Stimulated activated effector memory CD8-positive, alpha-beta T cell treated with anti-CD3 and anti-CD28 coated beads, Interleukin-12 subunit alpha, Interleukin-12 subunit beta, amount 100 ng/mL, for 72 hours (primary cell): ENCODE data around the gene AFF1.
"Not testable (repeated sequence)": the region's sequence is repeated elsewhere in the genome, so short reads cannot be mapped to it uniquely, and the experiment has no call there.

Source experiments
- ATAC-seq: fragments of 150-1000 bp; cut with Tn5 transposase; 2 replicates; pipeline ENCODE4 v1.10.0; 2021
- DNase-seq, 2 donors: peaks; one replicate each; pipeline ENCODE4 v3.0.0; 2021 to 2022; ENCODE audit warnings: low spot score in 2 of 2
- H3K27ac Mint-ChIP-seq: one replicate; pipeline ENCODE4 v1.8.0; 2022; ENCODE audit warnings: mild to moderate bottlenecking, mixed read lengths
- H3K36me3 Mint-ChIP-seq: one replicate; pipeline ENCODE4 v1.8.0; 2022; ENCODE audit warnings: mild to moderate bottlenecking, mixed read lengths
- H3K4me1 Mint-ChIP-seq: one replicate; pipeline ENCODE4 v1.8.0; 2022; ENCODE audit warnings: mixed read lengths
- H3K4me3 Mint-ChIP-seq: one replicate; pipeline ENCODE4 v1.8.0; 2022; ENCODE audit warnings: mild to moderate bottlenecking, mixed read lengths
- H3K9me3 Mint-ChIP-seq: one replicate; pipeline ENCODE4 v1.8.0; 2022; ENCODE audit warnings: mixed read lengths

Gene AFF1

DNA sequence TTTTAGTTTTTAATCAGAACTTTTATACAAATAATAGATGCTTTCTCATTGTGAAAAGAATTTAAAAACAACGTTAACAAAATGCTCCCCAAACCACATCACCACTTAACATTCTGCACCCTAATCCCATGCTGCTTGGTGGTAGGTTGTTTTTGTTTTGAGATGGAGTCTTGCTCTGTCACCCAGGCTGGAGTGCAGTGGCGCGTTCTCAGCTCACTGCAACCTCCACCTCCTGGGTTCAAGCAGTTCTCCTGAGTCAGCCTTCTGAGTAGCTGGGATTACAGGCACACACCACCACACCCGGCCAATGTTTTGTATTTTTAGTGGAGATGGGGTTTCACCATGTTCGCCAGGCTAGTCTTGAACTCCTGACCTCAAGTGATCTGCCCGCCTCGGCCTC, 102.4 kb downstream of the AFF1 start:
- Mint-ChIP-seq H3K27ac (peak overlapping the region; percentile 12), H3K4me1 (peaks cover 33% of the 10 kb centered on the region)
- not testable (repeated sequence) for DNase-seq, ATAC-seq, H3K9me3 Mint-ChIP-seq, H3K36me3 Mint-ChIP-seq, H3K4me3 Mint-ChIP-seq

- no peaks in the 10 kb centered on the region for H3K9me3 Mint-ChIP-seq
- DNase-seq (no peak), ATAC-seq (no peak)
- no peaks in the 10 kb centered on the region for H3K36me3 Mint-ChIP-seq
- H3K27ac Mint-ChIP-seq = peak overlapping the region; percentile 44
- H3K4me3 Mint-ChIP-seq = no peak overlapping the region
- H3K4me1 Mint-ChIP-seq = peaks cover 38% of the 10 kb centered on the region
Observed at GRCh38 chr4:87037671-87038334, 103.0 kb downstream of the AFF1 start.

- no peak overlapping the region for H3K4me3 Mint-ChIP-seq
- H3K27ac Mint-ChIP-seq = no peak overlapping the region
- peaks cover 43% of the 10 kb centered on the region for H3K4me1 Mint-ChIP-seq
- ATAC-seq (peak; percentile 48), DNase-seq (no peak)
- H3K9me3 Mint-ChIP-seq = no peaks in the 10 kb centered on the region
- H3K36me3 Mint-ChIP-seq = no peaks in the 10 kb centered on the region
Observed at GRCh38 chr4:87038837-87039615, 104.2 kb downstream of the AFF1 start.

GRCh38 chr4:87041141-87041540, 106.3 kb downstream of the AFF1 start:
- no peaks in the 10 kb centered on the region for H3K9me3 Mint-ChIP-seq
- DNase-seq (no peak), ATAC-seq (peak; percentile 28)
- H3K4me1 Mint-ChIP-seq = peaks cover 37% of the 10 kb centered on the region
- H3K27ac Mint-ChIP-seq = no peak overlapping the region
- H3K36me3 Mint-ChIP-seq = peaks cover 3% of the 10 kb centered on the region
- no peak overlapping the region for H3K4me3 Mint-ChIP-seq

DNA sequence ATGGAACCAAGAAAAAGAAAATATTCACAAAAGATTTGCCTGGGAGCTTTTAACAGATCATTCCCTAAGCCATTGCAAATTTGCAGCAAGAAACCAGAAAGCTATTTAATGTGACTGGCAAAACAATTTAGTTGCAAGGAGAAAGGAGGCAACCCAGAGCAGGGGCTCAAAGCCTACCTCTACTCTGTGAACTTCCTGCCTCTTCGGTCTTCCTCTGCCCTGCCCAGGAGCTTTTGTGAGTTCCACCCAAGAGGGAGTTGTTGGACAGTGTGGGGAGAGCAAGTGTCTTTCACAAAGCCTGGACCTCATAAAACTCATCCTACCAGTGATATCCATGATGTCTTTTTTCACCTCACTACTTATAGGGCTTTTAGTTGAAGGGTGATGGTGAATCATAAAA, 107.4 kb downstream of the AFF1 start:
- Mint-ChIP-seq H3K27ac (no peak overlapping the region), H3K9me3 (no peaks in the 10 kb centered on the region), H3K4me3 (no peak overlapping the region), H3K36me3 (peaks cover 12% of the 10 kb centered on the region), H3K4me1 (peaks cover 26% of the 10 kb centered on the region)
- ATAC-seq = no peak
- DNase-seq = no peak

- H3K4me3 Mint-ChIP-seq = no peak overlapping the region
- peaks cover 22% of the 10 kb centered on the region for H3K36me3 Mint-ChIP-seq
- H3K9me3 Mint-ChIP-seq = no peaks in the 10 kb centered on the region
- H3K4me1 Mint-ChIP-seq = peaks cover 21% of the 10 kb centered on the region
- no peak overlapping the region for H3K27ac Mint-ChIP-seq
- no peak for DNase-seq
- ATAC-seq = no peak
Observed at GRCh38 chr4:87042986-87043820, 108.4 kb downstream of the AFF1 start.

DNA sequence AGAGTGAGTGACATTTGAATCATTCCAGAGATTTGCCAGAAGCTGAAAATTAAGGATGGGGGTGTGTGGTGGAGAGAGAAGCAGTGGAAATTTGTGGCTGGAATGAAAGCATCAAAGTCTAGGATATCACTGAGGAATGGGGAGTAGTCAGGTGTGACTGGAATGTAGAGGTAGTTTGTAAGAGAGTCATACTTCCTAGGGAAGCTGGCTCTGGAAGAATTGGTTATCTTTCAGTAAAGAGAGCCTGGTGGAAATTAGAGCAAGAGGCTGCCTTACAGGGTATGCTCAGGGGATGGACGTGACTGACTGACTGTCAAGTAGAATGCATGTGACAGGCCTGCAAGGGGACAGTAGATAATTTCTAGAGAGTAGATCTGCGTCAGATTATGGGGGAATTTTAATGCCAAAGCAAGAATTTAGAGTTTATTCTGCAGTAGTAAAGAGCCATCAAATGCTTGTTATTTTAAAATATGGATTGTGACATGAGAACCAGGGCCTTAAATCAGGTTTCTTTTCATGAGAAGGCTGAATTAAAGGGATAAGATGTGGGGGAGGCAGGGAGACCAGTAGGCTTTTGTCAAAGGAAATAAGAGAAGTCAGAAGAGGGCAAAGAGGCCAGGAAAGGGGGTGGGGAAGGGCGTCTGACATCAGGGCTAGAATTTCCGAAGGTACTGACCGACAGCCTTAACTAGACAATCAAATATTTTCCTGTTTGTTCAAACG, 109.9 kb downstream of the AFF1 start:
- Mint-ChIP-seq H3K36me3 (peaks cover 37% of the 10 kb centered on the region), H3K9me3 (no peaks in the 10 kb centered on the region), H3K4me3 (no peak overlapping the region), H3K27ac (no peak overlapping the region), H3K4me1 (peaks cover 26% of the 10 kb centered on the region)
- ATAC-seq = no peak
- no peak for DNase-seq

GRCh38 chr4:87045234-87045558, 110.4 kb downstream of the AFF1 start:
- DNase-seq (no peak), ATAC-seq (no peak)
- Mint-ChIP-seq H3K27ac (no peak overlapping the region), H3K9me3 (no peaks in the 10 kb centered on the region), H3K4me1 (peaks cover 31% of the 10 kb centered on the region), H3K36me3 (peaks cover 37% of the 10 kb centered on the region), H3K4me3 (no peak overlapping the region)

GRCh38 chr4:87045659-87046058, 110.8 kb downstream of the AFF1 start:
- H3K27ac Mint-ChIP-seq = no peak overlapping the region
- H3K36me3 Mint-ChIP-seq = peaks cover 39% of the 10 kb centered on the region
- DNase-seq = no peak
- no peak for ATAC-seq
- H3K4me1 Mint-ChIP-seq = peaks cover 36% of the 10 kb centered on the region
- no peaks in the 10 kb centered on the region for H3K9me3 Mint-ChIP-seq
- H3K4me3 Mint-ChIP-seq = no peak overlapping the region

DNA sequence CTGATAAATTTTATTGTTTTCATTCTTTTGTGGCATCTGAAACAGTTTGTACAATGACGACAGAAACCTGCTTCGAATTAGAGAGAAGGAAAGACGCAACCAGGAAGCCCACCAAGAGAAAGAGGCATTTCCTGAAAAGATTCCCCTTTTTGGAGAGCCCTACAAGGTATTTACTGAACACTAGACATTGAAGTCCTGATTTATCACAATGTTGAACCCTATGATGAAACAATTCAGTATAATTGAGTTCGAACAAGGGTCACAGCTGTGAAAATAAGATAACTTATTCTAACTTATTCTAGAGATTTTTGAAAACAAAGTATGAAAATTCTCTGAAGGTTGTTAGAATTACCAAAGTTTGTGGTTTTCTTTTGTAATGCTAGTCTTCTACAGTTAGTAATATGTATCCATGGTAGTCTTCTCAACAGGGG, 111.3 kb downstream of the AFF1 start:
- peaks cover 44% of the 10 kb centered on the region for H3K36me3 Mint-ChIP-seq
- H3K4me1 Mint-ChIP-seq = peaks cover 39% of the 10 kb centered on the region
- H3K27ac Mint-ChIP-seq = no peak overlapping the region
- H3K9me3 Mint-ChIP-seq = no peaks in the 10 kb centered on the region
- DNase-seq (no peak), ATAC-seq (no peak)
- H3K4me3 Mint-ChIP-seq = no peak overlapping the region

GRCh38 chr4:87047281-87047798, 112.5 kb downstream of the AFF1 start:
- DNase-seq = no peak
- ATAC-seq = no peak
- Mint-ChIP-seq H3K4me1 (peaks cover 39% of the 10 kb centered on the region), H3K4me3 (no peak overlapping the region), H3K9me3 (no peaks in the 10 kb centered on the region), H3K27ac (no peak overlapping the region), H3K36me3 (peaks cover 56% of the 10 kb centered on the region)

DNA sequence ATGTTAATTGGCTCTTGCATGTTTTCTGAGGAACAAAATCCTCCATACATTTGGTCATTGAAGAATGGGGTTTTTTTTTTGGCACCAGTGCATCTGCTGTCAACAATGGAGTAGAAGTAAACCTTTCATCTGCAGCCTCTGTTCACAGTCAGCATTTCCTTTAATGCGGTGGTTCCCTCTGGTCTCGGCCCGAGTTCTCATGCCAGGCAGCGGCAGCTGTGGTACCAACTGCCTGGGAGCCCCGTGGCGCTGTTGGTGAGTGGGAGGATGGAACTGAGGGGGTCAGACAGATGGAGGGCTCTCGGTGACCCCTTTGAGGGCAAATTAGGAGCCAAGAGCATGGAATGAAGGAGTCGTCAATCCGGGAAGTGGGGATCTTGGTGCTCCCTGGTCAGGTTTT, 114.7 kb downstream of the AFF1 start:
- no peak for ATAC-seq
- H3K4me3 Mint-ChIP-seq = no peak overlapping the region
- peaks cover 51% of the 10 kb centered on the region for H3K4me1 Mint-ChIP-seq
- DNase-seq = no peak
- H3K9me3 Mint-ChIP-seq = no peaks in the 10 kb centered on the region
- H3K27ac Mint-ChIP-seq = no peak overlapping the region
- peaks cover 64% of the 10 kb centered on the region for H3K36me3 Mint-ChIP-seq

DNA sequence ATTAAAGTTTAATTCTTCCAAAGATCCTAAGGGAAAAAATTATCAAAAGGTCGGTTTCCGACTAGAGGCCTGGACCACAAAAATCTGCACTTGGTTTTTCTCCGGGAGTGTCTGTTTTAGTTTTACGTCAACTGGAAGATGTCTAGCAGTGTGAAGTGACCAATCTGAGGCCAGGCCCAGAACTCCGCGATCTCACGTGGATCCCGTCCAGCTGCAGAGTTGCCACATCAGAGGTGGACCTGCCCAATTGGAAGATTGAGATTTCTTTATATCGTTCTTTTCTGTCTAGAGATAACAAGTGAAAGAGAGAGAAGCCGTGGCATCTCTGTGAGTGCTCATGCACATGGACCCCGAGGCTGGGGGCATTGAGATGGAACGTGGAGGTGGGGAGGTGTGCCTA, 115.8 kb downstream of the AFF1 start:
- Mint-ChIP-seq H3K36me3 (peaks cover 64% of the 10 kb centered on the region), H3K4me1 (peaks cover 61% of the 10 kb centered on the region), H3K4me3 (no peak overlapping the region), H3K9me3 (no peaks in the 10 kb centered on the region), H3K27ac (peak overlapping the region; percentile 83)
- ATAC-seq (no peak), DNase-seq (no peak)

GRCh38 chr4:87051121-87051713, 116.4 kb downstream of the AFF1 start:
- ATAC-seq = peak; percentile 42
- Mint-ChIP-seq H3K9me3 (no peaks in the 10 kb centered on the region), H3K27ac (peak overlapping the region; percentile 83), H3K4me3 (no peak overlapping the region), H3K4me1 (peaks cover 66% of the 10 kb centered on the region), H3K36me3 (peaks cover 61% of the 10 kb centered on the region)
- no peak for DNase-seq
